H1 (cell line): ENCODE results near the gene BSPRY. TPM values are rescaled to one million over a fixed set of nuclear protein-coding genes. Genes with fewer than 3 reads are reported as not detected.

Experiments
- CHD7 ChIP-seq: fragments of 300-600 bp; sonication (generic); IDR thresholded peaks from 2 replicates; pipeline ENCODE4 v1.7.1; 2012; ENCODE audit warnings: low read length, moderate library complexity, mild to moderate bottlenecking, inconsistent platforms; ENCODE audit not compliant: insufficient replicate concordance
- NANOG ChIP-seq: IDR thresholded peaks from 2 replicates; pipeline ENCODE4 v1.6.1; 2011; ENCODE audit warnings: low read length, low read depth, mild to moderate bottlenecking, inconsistent platforms; ENCODE audit not compliant: insufficient read depth, poor library complexity, severe bottlenecking
- polyA plus RNA-seq, 7 experiments: library from polyadenylated mRNA; depleted of rRNA in 3 of 7; stranded (reverse) in 5 of 7; unstranded in 2 of 7; fragments of >200 nt in 5 of 7; fragments of 200-250 nt in 2 of 7; gene quantifications; 1 replicate in 5 of 7; 2 replicates in 1 of 7; 4 replicates in 1 of 7; pipeline versions ENCODE4 v1.2.1 to v1.2.3, GENCODE V29; 2011 to 2013; ENCODE audit warnings: missing spikeins in 2 of 7, mixed read lengths in 2 of 7
- total RNA-seq: library from RNA; stranded (reverse); fragmentation: NEBNext Ultra II Directional; extraction: Animal tissue kit (Norgen Biotek cat#: 25700); gene quantifications from 2 replicates; pipeline ENCODE4 v1.2.1, GENCODE V29; 2021

BSPRY gene
- total and polyA plus RNA-seq, 2 of the 8 experiments (the other 6 are each of a cell fraction or from before 2014, with no cell fraction given), result 5.5 to 10.9 TPM

GRCh38 chr9:113368982-113369854, 19.9 kb downstream of the BSPRY start (continued):
- TF ChIP-seq CHD7 (no peak), NANOG (no peak)
